OCI-LY1 (cell line): ENCODE results near the gene PRKG1.

Source experiments
- H2AFZ ChIP-seq: fragments of 200-600 bp; sonication (generic), shearing (Covaris generic); 2 replicates; pipeline ENCODE4 v1.6.0; 2014; ENCODE audit warnings: antibody characterized with exemption, mild to moderate bottlenecking, low read length
- H3F3A ChIP-seq: fragments of 200-600 bp; sonication (generic), shearing (Covaris generic); 2 replicates; pipeline ENCODE4 v1.6.0; 2014; ENCODE audit warnings: mild to moderate bottlenecking, antibody characterized with exemption, low read length, moderate library complexity; ENCODE audit not compliant: insufficient read depth
- H3K27ac ChIP-seq: fragments of 200-600 bp; sonication (generic); 2 replicates; pipeline ENCODE4 v1.5.1; 2014; ENCODE audit warnings: low read length, mixed run types, mild to moderate bottlenecking, low read depth; ENCODE audit not compliant: poor library complexity, severe bottlenecking
- H3K27me3 ChIP-seq: fragments of 200-600 bp; sonication (generic); 2 replicates; pipeline ENCODE4 v1.6.0; 2014; ENCODE audit warnings: antibody characterized with exemption, mild to moderate bottlenecking, low read length, moderate library complexity; ENCODE audit not compliant: insufficient read depth
- H3K36me3 ChIP-seq: fragments of 200-600 bp; sonication (generic); 2 replicates; pipeline ENCODE4 v1.6.1; 2014; ENCODE audit warnings: mild to moderate bottlenecking, antibody characterized with exemption, low read length, moderate library complexity, mixed read lengths; ENCODE audit not compliant: insufficient read depth
- H3K4me1 ChIP-seq: fragments of 200-600 bp; sonication (generic); 2 replicates; pipeline ENCODE4 v1.5.1; 2014; ENCODE audit warnings: mild to moderate bottlenecking, low read length, moderate library complexity; ENCODE audit not compliant: insufficient read depth, severe bottlenecking
- H3K4me2 ChIP-seq: fragments of 200-600 bp; sonication (generic), shearing (Covaris generic); 2 replicates; pipeline ENCODE4 v1.6.1; 2014; ENCODE audit warnings: low read length
- H3K4me3 ChIP-seq: fragments of 200-600 bp; sonication (generic); 2 replicates; pipeline ENCODE4 v1.5.1; 2014; ENCODE audit warnings: low read length, low read depth, mild to moderate bottlenecking, mixed read lengths; ENCODE audit not compliant: poor library complexity, severe bottlenecking
- H3K79me2 ChIP-seq: fragments of 200-600 bp; shearing (Covaris generic); 2 replicates; pipeline ENCODE4 v1.6.1; 2016; ENCODE audit warnings: mixed run types, low read length, mixed read lengths; ENCODE audit not compliant: insufficient read depth
- H3K9ac ChIP-seq: fragments of 200-600 bp; sonication (generic), shearing (Covaris generic); 2 replicates; pipeline ENCODE4 v1.6.1; 2014; ENCODE audit warnings: mild to moderate bottlenecking, low read length, mixed read lengths
- H3K9me2 ChIP-seq: fragments of 200-600 bp; sonication (generic), shearing (Covaris generic); 2 replicates; pipeline ENCODE4 v1.6.1; 2014; ENCODE audit warnings: low read depth, mild to moderate bottlenecking, low read length, mixed read lengths
- H3K9me3 ChIP-seq: fragments of 200-600 bp; shearing (Covaris generic); 2 replicates; pipeline ENCODE4 v1.6.1; 2014; ENCODE audit warnings: low read length, mixed read lengths
- H4K20me1 ChIP-seq: fragments of 200-600 bp; sonication (generic), shearing (Covaris generic); 2 replicates; pipeline ENCODE4 v1.6.0; 2016; ENCODE audit warnings: mild to moderate bottlenecking, low read length; ENCODE audit not compliant: insufficient read depth
- CTCF ChIP-seq: fragments of 200-600 bp; sonication (generic), shearing (Covaris generic); IDR thresholded peaks from 2 replicates; pipeline ENCODE4 v1.5.1; 2017; ENCODE audit warnings: mild to moderate bottlenecking, antibody characterized with exemption, low read length, moderate library complexity, mixed read lengths
- EZH2 ChIP-seq: fragments of 200-600 bp; sonication (generic), shearing (Covaris generic); IDR thresholded peaks from 2 replicates; pipeline ENCODE4 v1.8.0; 2017; ENCODE audit warnings: borderline replicate concordance, mixed run types, mild to moderate bottlenecking, antibody characterized with exemption, low read length, moderate library complexity, mixed read lengths

PRKG1 gene

GRCh38 chr10:51321300-51321699, 247.0 kb downstream of the PRKG1 start:
- no peaks in the 10 kb centered on the region for H3K27me3 ChIP-seq
- no peaks in the 10 kb centered on the region for H4K20me1 ChIP-seq
- no peaks in the 10 kb centered on the region for H3K9me3 ChIP-seq
- H2AFZ ChIP-seq, result no peak overlapping the region
- no peak overlapping the region for H3K4me3 ChIP-seq
- no peak overlapping the region for H3K9ac ChIP-seq
- no peaks in the 10 kb centered on the region for H3K36me3 ChIP-seq
- H3K4me1 ChIP-seq, result no peaks in the 10 kb centered on the region
- TF ChIP-seq CTCF, result no peak
- no peak for TF ChIP-seq EZH2
- no peak overlapping the region for H3K4me2 ChIP-seq
- H3K9me2 ChIP-seq, result no peaks in the 10 kb centered on the region
- no peaks in the 10 kb centered on the region for H3K79me2 ChIP-seq
- H3K27ac ChIP-seq, result no peak overlapping the region
- no peaks in the 10 kb centered on the region for H3F3A ChIP-seq

GRCh38 chr10:51321980-51322379, 247.7 kb downstream of the PRKG1 start:
- H3K9me3 ChIP-seq, result no peaks in the 10 kb centered on the region
- H3K27ac ChIP-seq, result no peak overlapping the region
- H3K4me1 ChIP-seq, result no peaks in the 10 kb centered on the region
- no peaks in the 10 kb centered on the region for H3K27me3 ChIP-seq
- H2AFZ ChIP-seq, result no peak overlapping the region
- no peaks in the 10 kb centered on the region for H3K9me2 ChIP-seq
- no peaks in the 10 kb centered on the region for H3K36me3 ChIP-seq
- H3K79me2 ChIP-seq, result no peaks in the 10 kb centered on the region
- H3K4me2 ChIP-seq, result no peak overlapping the region
- no peaks in the 10 kb centered on the region for H3F3A ChIP-seq
- no peak overlapping the region for H3K4me3 ChIP-seq
- no peaks in the 10 kb centered on the region for H4K20me1 ChIP-seq
- H3K9ac ChIP-seq, result no peak overlapping the region
- TF ChIP-seq CTCF (no peak), EZH2 (no peak)

GRCh38 chr10:51325649-51326048, 251.4 kb downstream of the PRKG1 start:
- H3K27ac ChIP-seq, result no peak overlapping the region
- H3K79me2 ChIP-seq, result no peaks in the 10 kb centered on the region
- no peaks in the 10 kb centered on the region for H3F3A ChIP-seq
- TF ChIP-seq EZH2, result no peak
- no peak for TF ChIP-seq CTCF
- H3K9ac ChIP-seq, result no peak overlapping the region
- H3K4me2 ChIP-seq, result no peak overlapping the region
- H2AFZ ChIP-seq, result no peak overlapping the region
- H3K27me3 ChIP-seq, result no peaks in the 10 kb centered on the region
- no peaks in the 10 kb centered on the region for H3K4me1 ChIP-seq
- no peaks in the 10 kb centered on the region for H3K9me3 ChIP-seq
- no peak overlapping the region for H3K4me3 ChIP-seq
- no peaks in the 10 kb centered on the region for H4K20me1 ChIP-seq
- no peaks in the 10 kb centered on the region for H3K36me3 ChIP-seq
- no peaks in the 10 kb centered on the region for H3K9me2 ChIP-seq
